Neural cell (in vitro differentiated cells): ENCODE measurements around the gene NPRL2. TPM values are rescaled to one million over a fixed set of nuclear protein-coding genes. Genes with fewer than 3 reads are reported as not detected.

ENCODE experiments used
- H2AFZ ChIP-seq: fragments of 200-600, 300-800 bp; sonication (generic), shearing (Covaris generic); 2 replicates; pipeline ENCODE4 v1.6.0; 2014; ENCODE audit warnings: low read depth, mild to moderate bottlenecking, antibody characterized with exemption, low read length, moderate library complexity
- H3F3A ChIP-seq: fragments of 200-600 bp; shearing (Covaris generic); 2 replicates; pipeline ENCODE4 v1.6.1; 2016; ENCODE audit warnings: mild to moderate bottlenecking, moderate library complexity, mixed read lengths, antibody characterized with exemption, low read length; ENCODE audit not compliant: insufficient read depth, poor library complexity, severe bottlenecking
- H3K27ac ChIP-seq: fragments of 200-600, 300-800 bp; sonication (generic), shearing (Covaris generic); 2 replicates; pipeline ENCODE4 v1.5.1; 2014; ENCODE audit warnings: mild to moderate bottlenecking, low read length, moderate library complexity
- H3K27me3 ChIP-seq: fragments of 300-800, 200-600 bp; sonication (generic), shearing (Covaris generic); 2 replicates; pipeline ENCODE4 v1.6.0; 2014; ENCODE audit warnings: mild to moderate bottlenecking, low read depth, low read length, moderate library complexity; ENCODE audit not compliant: insufficient read depth
- H3K36me3 ChIP-seq: fragments of 300-800, 200-600 bp; sonication (generic), shearing (Covaris generic); 2 replicates; pipeline ENCODE4 v1.5.1; 2014; ENCODE audit warnings: mild to moderate bottlenecking, antibody characterized with exemption, low read length, moderate library complexity; ENCODE audit not compliant: insufficient read depth
- H3K4me2 ChIP-seq: fragments of 300-800, 200-600 bp; sonication (generic), shearing (Covaris generic); 2 replicates; pipeline ENCODE4 v1.6.0; 2014; ENCODE audit warnings: mild to moderate bottlenecking, low read length
- H3K4me3 ChIP-seq: fragments of 300-800, 200-600 bp; sonication (generic), shearing (Covaris generic); 2 replicates; pipeline ENCODE4 v1.5.1; 2014; ENCODE audit warnings: mild to moderate bottlenecking, low read length, moderate library complexity
- H3K79me2 ChIP-seq: fragments of 200-600 bp; shearing (Covaris generic); replicated peaks from 2 replicates; pipeline ENCODE4 v1.6.0; 2014; ENCODE audit warnings: mild to moderate bottlenecking, low read length, moderate library complexity; ENCODE audit not compliant: insufficient read depth
- H3K9ac ChIP-seq: fragments of 300-800, 200-600 bp; sonication (generic), shearing (Covaris generic); 2 replicates; pipeline ENCODE4 v1.6.1; 2016; ENCODE audit warnings: mild to moderate bottlenecking, low read length, mixed read lengths
- H3K9me2 ChIP-seq: fragments of 200-600 bp; shearing (Covaris generic); 2 replicates; pipeline ENCODE4 v1.6.1; 2016; ENCODE audit warnings: mild to moderate bottlenecking, low read length, mixed read lengths; ENCODE audit not compliant: insufficient read depth
- H3K9me3 ChIP-seq: fragments of 200-600, 300-800 bp; sonication (generic), shearing (Covaris generic); 2 replicates; pipeline ENCODE4 v1.6.1; 2016; ENCODE audit warnings: mild to moderate bottlenecking, mixed run types, low read length, moderate library complexity, mixed read lengths
- H4K20me1 ChIP-seq: fragments of 200-600 bp; shearing (Covaris generic); 2 replicates; pipeline ENCODE4 v1.6.1; 2016; ENCODE audit warnings: mild to moderate bottlenecking, mixed run types; ENCODE audit not compliant: insufficient read depth
- CTCF ChIP-seq: fragments of 450-650 bp; IDR thresholded peaks from 2 replicates; pipeline ENCODE4 v1.5.1; 2014; ENCODE audit warnings: antibody characterized with exemption, mild to moderate bottlenecking, moderate library complexity; ENCODE audit not compliant: poor library complexity, severe bottlenecking
- EP300 ChIP-seq: fragments of 450-650 bp; conservative IDR thresholded peaks from 2 replicates; pipeline ENCODE4 v1.6.1; 2014; ENCODE audit warnings: antibody characterized with exemption, mild to moderate bottlenecking, moderate library complexity; ENCODE audit not compliant: poor library complexity, severe bottlenecking
- EZH2 ChIP-seq: fragments of 200-600, 300-800 bp; shearing (Covaris generic), sonication (generic); IDR thresholded peaks from 2 replicates; pipeline ENCODE4 v1.6.1; 2014; ENCODE audit warnings: antibody characterized with exemption, low read length, borderline replicate concordance, mild to moderate bottlenecking; ENCODE audit not compliant: insufficient read depth, poor library complexity, severe bottlenecking
- MXI1 ChIP-seq: fragments of 450-650 bp; conservative IDR thresholded peaks from 2 replicates; pipeline ENCODE4 v1.6.1; 2014; ENCODE audit warnings: antibody characterized with exemption, mild to moderate bottlenecking; ENCODE audit not compliant: poor library complexity, severe bottlenecking
- POLR2AphosphoS5 ChIP-seq: IDR thresholded peaks from 2 replicates; pipeline ENCODE4 v1.6.1; 2012
- RAD21 ChIP-seq: fragments of 450-650 bp; conservative IDR thresholded peaks from 2 replicates; pipeline ENCODE4 v1.6.1; 2014; ENCODE audit warnings: antibody characterized with exemption, mild to moderate bottlenecking, moderate library complexity
- SMC3 ChIP-seq: fragments of 450-650 bp; conservative IDR thresholded peaks from 2 replicates; pipeline ENCODE4 v1.6.1; 2014; ENCODE audit warnings: antibody characterized with exemption, mild to moderate bottlenecking, moderate library complexity; ENCODE audit not compliant: poor library complexity
- TAF1 ChIP-seq: IDR thresholded peaks from 2 replicates; pipeline ENCODE4 v1.6.1; 2012; ENCODE audit warnings: low read depth
- polyA plus RNA-seq: library from polyadenylated mRNA; depleted of rRNA; stranded (reverse); fragments of >200 nt; gene quantifications from 2 replicates; pipeline ENCODE4 v1.2.3, GENCODE V29; 2014
- TF ChIP-seq, protein P1 (sequence below): IDR thresholded peaks from 2 replicates; pipeline ENCODE4 v1.6.1; 2012; ENCODE audit warnings: borderline replicate concordance

NPRL2 gene
- polyA plus RNA-seq, 1 donor from 2014 or later, result 118 TPM

DNA sequence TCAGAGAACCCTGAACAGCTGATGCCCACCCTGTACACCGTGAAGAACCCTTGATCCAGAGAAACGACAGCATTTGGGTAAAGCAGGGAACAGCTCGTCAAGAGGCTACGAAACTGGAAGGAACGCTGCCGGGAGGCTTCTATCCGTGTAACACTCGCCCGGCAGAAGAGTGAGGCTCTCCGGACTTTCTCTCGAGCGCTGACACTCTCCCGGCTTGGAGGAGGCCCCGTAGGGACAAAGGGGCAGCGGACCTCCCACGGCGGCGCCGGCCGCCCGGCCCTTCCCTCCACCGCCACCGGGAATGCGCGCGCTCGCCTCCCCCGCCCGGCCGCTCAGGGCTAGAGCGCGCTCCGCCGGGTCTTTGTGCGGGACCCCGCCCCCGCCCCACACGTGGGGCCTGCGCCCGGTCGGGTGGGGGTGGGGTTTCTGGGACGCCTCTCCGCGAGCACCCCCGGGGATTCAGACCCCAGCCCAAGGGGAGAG lies 29.7 kb downstream of the NPRL2 start:
- no peaks in the 10 kb centered on the region for H3K9me3 ChIP-seq
- H2AFZ ChIP-seq, result peak overlapping the region; percentile 85
- peak overlapping the region; percentile 94 for H3K27ac ChIP-seq
- peaks cover 23% of the 10 kb centered on the region for H3K79me2 ChIP-seq
- TF ChIP-seq CTCF, result no peak
- TF ChIP-seq POLR2AphosphoS5, result peak; percentile 80
- peak; percentile 77 for TF ChIP-seq EP300
- no peak for TF ChIP-seq EZH2
- peak; percentile 28 for TF ChIP-seq TAF1
- no peak for TF ChIP-seq RAD21
- TF ChIP-seq SMC3, result peak; percentile 45
- TF ChIP-seq, protein P1, sequence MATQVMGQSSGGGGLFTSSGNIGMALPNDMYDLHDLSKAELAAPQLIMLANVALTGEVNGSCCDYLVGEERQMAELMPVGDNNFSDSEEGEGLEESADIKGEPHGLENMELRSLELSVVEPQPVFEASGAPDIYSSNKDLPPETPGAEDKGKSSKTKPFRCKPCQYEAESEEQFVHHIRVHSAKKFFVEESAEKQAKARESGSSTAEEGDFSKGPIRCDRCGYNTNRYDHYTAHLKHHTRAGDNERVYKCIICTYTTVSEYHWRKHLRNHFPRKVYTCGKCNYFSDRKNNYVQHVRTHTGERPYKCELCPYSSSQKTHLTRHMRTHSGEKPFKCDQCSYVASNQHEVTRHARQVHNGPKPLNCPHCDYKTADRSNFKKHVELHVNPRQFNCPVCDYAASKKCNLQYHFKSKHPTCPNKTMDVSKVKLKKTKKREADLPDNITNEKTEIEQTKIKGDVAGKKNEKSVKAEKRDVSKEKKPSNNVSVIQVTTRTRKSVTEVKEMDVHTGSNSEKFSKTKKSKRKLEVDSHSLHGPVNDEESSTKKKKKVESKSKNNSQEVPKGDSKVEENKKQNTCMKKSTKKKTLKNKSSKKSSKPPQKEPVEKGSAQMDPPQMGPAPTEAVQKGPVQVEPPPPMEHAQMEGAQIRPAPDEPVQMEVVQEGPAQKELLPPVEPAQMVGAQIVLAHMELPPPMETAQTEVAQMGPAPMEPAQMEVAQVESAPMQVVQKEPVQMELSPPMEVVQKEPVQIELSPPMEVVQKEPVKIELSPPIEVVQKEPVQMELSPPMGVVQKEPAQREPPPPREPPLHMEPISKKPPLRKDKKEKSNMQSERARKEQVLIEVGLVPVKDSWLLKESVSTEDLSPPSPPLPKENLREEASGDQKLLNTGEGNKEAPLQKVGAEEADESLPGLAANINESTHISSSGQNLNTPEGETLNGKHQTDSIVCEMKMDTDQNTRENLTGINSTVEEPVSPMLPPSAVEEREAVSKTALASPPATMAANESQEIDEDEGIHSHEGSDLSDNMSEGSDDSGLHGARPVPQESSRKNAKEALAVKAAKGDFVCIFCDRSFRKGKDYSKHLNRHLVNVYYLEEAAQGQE, result peak; percentile 79
- TF ChIP-seq MXI1, result peak; percentile 94
- H3F3A ChIP-seq, result no peaks in the 10 kb centered on the region
- H3K9ac ChIP-seq, result peak overlapping the region; percentile 96
- no peaks in the 10 kb centered on the region for H3K27me3 ChIP-seq
- H4K20me1 ChIP-seq, result no peaks in the 10 kb centered on the region
- peak overlapping the region; percentile 87 for H3K4me2 ChIP-seq
- peak overlapping the region; percentile 93 for H3K4me3 ChIP-seq
- no peaks in the 10 kb centered on the region for H3K36me3 ChIP-seq
- no peaks in the 10 kb centered on the region for H3K9me2 ChIP-seq

GRCh38 chr3:50319894-50320625 lies 30.5 kb downstream of the NPRL2 start:
- Histone ChIP-seq H3K27ac (peak overlapping the region; percentile 94), H3K27me3 (no peaks in the 10 kb centered on the region), H3K79me2 (peaks cover 23% of the 10 kb centered on the region), H3K9me3 (no peaks in the 10 kb centered on the region), H3K4me2 (peak overlapping the region; percentile 87), H4K20me1 (no peaks in the 10 kb centered on the region), H3F3A (no peaks in the 10 kb centered on the region), H3K9ac (peak overlapping the region; percentile 96), H3K36me3 (no peaks in the 10 kb centered on the region), H2AFZ (peak overlapping the region; percentile 54), H3K4me3 (peak overlapping the region; percentile 93), H3K9me2 (no peaks in the 10 kb centered on the region)
- TF ChIP-seq, protein P1, result no peak
- TF ChIP-seq CTCF, result no peak
- no peak for TF ChIP-seq POLR2AphosphoS5
